Midbrain (tissue), 1 donor: ENCODE results near the gene DNAJC10.

Source experiments
- DNase-seq: peaks from one replicate; lab custom pipeline; 2025; lab: John Stamatoyannopoulos, UW

DNAJC10 gene

DNA sequence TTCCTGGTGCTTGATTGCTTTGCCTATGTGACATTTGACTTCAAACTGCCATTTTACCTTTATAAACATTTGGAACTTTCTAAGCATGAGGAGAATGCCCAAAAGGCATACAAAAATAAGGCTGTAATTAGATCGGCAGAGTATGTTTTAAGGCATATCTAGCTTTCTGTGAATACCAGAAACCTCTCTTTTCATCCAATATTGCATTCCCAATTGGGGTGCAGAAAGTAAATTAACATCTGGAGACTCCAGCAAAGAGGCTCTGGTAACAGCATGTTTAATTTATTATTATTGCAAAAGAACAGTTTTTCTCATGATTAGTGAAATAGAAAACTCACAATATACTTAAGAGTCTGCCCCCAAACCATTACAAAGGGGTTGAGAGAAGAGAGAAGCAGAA, 118.2 kb downstream of the DNAJC10 start:
- no peak for DNase-seq

DNA sequence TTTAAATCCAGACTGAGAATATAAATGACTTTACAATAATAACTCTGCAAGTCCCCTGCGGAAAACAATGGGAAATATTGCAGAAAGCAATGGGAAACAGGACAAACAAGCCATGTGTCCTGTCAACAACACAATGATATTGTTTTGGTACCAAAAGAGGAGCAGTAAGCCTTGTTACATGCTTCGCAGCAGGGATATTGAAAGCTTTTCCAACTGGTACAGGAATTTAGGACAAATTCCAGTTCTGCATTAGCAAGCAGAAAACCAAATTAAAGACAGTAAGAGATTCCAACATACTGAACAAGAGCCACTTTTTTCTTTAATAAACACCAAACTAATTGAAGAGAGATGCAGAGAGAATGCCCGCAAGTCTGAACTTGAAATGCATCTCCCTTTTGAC, 120.4 kb downstream of the DNAJC10 start:
- DNase-seq: no peak
